Osteocyte (in vitro differentiated cells): ENCODE measurements around the gene SLC8A1. TPM values are rescaled to one million over a fixed set of nuclear protein-coding genes. Genes with fewer than 3 reads are reported as not detected.

Source experiments
- DNase-seq: peaks from one replicate; pipeline ENCODE4 v3.0.0; 2021; ENCODE audit warnings: mixed read lengths; ENCODE audit not compliant: unreplicated experiment; ENCODE audit errors: extremely low spot score
- H3K27ac Mint-ChIP-seq: one replicate; pipeline ENCODE4 v1.8.0; 2021; ENCODE audit warnings: mild to moderate bottlenecking, mixed read lengths; ENCODE audit not compliant: unreplicated experiment
- H3K27me3 Mint-ChIP-seq: one replicate; pipeline ENCODE4 v1.8.0; 2021; ENCODE audit warnings: mixed read lengths; ENCODE audit not compliant: unreplicated experiment
- H3K36me3 Mint-ChIP-seq: one replicate; pipeline ENCODE4 v1.8.0; 2021; ENCODE audit warnings: mixed read lengths; ENCODE audit not compliant: unreplicated experiment
- H3K4me1 Mint-ChIP-seq: one replicate; pipeline ENCODE4 v1.8.0; 2021; ENCODE audit warnings: mixed read lengths; ENCODE audit not compliant: unreplicated experiment
- H3K4me3 Mint-ChIP-seq: one replicate; pipeline ENCODE4 v1.8.0; 2021; ENCODE audit warnings: mild to moderate bottlenecking, moderate library complexity, mixed read lengths; ENCODE audit not compliant: unreplicated experiment
- H3K9me3 Mint-ChIP-seq: one replicate; pipeline ENCODE4 v1.8.0; 2021; ENCODE audit warnings: mixed read lengths; ENCODE audit not compliant: unreplicated experiment
- long read RNA-seq: library from polyadenylated mRNA; unstranded; transcript quantifications from one replicate; pipeline ENCODE4 v2.0.0, GENCODE V29; 2021
- total RNA-seq: library from RNA; stranded (reverse); gene quantifications from 2 replicates; pipeline ENCODE4 v1.2.1, GENCODE V29; 2021
- TF ChIP-seq, protein P1 (sequence below): fragments of 200-600 bp; sonication (generic); IDR thresholded peaks from 2 replicates; pipeline ENCODE4 v1.5.0; 2021; ENCODE audit warnings: antibody characterized with exemption, mild to moderate bottlenecking, moderate library complexity

The SLC8A1 gene
- 17.3 and 18.0 TPM in 2 replicates for total RNA-seq
- long read RNA-seq, partial matches to known transcripts, result 1 of 8 reads
- long read RNA-seq, other reads (novel, unspliced or antisense), result 7 of 8 reads

DNA sequence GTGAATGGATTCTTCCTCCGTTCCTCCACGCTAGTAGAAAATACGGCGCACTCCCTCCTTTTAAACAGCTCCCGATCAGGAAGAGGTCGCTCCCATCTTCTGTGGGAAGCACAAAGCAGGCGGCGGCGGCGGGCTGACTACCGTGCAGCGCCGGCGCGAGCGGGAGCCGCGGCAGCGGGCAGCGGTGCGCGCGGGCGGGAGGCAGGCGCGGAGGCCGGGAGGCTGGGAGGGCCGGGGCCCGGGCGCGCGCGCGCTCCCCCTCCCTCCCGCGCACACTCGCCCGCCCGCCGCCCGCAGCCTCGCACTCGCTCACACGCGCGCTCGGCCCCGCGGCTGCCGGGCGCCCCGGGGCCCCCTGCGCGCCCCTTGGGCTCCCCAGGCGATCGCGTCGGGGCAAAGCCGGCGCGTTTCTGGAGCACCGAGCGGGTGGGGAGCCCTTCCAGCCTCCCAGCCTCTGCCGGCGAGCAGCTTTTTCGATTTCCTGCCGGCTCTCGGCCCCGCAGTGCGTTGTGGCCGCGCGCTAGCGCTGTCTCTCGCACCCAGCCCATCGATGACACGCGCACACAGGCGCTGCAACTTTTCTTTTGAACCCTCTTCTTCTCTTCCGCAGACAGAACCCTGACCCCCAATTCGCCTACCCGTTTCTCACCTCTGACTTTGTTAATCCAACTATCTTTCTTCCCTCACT is at the start of gene SLC8A1:
Gene SLC8A1 (minus strand): TSS at position 173 of the 688 bp plus-strand sequence.
- Mint-ChIP-seq H3K4me3 (peak within 1 kb of the TSS; percentile 90), H3K9me3 (no peaks in the 10 kb centered on the region), H3K27me3 (no peaks in the 10 kb centered on the region), H3K27ac (peak within 1 kb of the TSS; percentile 76), H3K36me3 (no peaks in the 10 kb centered on the region), H3K4me1 (peaks cover 20% of the 10 kb centered on the region)
- TF ChIP-seq, protein P1, sequence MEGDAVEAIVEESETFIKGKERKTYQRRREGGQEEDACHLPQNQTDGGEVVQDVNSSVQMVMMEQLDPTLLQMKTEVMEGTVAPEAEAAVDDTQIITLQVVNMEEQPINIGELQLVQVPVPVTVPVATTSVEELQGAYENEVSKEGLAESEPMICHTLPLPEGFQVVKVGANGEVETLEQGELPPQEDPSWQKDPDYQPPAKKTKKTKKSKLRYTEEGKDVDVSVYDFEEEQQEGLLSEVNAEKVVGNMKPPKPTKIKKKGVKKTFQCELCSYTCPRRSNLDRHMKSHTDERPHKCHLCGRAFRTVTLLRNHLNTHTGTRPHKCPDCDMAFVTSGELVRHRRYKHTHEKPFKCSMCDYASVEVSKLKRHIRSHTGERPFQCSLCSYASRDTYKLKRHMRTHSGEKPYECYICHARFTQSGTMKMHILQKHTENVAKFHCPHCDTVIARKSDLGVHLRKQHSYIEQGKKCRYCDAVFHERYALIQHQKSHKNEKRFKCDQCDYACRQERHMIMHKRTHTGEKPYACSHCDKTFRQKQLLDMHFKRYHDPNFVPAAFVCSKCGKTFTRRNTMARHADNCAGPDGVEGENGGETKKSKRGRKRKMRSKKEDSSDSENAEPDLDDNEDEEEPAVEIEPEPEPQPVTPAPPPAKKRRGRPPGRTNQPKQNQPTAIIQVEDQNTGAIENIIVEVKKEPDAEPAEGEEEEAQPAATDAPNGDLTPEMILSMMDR, result no peak
- DNase-seq, result no peak

DNA sequence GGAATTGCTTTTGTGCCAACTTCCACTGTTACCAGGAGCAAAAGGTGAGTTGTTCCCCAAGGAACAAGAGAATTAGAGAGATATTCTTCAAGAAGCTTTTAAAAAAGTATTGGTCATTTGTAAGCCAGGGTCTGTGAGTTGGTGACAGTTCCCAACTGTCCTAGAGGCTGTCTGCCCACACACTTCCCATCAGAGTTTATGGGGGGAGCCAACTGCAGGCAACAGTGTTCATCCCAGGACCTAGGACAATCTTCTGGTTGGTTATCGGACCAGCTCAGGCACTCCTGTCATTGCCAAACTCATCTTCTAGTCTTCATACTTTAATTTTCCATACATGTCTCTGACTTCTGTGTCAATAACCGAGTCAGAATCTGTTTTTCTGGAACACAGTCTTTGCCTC is 47.5 kb upstream of the SLC8A1 start:
- Mint-ChIP-seq H3K27me3 (peaks cover 70% of the 10 kb centered on the region), H3K27ac (no peak overlapping the region), H3K9me3 (no peaks in the 10 kb centered on the region), H3K36me3 (no peaks in the 10 kb centered on the region), H3K4me1 (no peaks in the 10 kb centered on the region), H3K4me3 (no peak overlapping the region)
- no peak for DNase-seq
- TF ChIP-seq, protein P1, result no peak

DNA sequence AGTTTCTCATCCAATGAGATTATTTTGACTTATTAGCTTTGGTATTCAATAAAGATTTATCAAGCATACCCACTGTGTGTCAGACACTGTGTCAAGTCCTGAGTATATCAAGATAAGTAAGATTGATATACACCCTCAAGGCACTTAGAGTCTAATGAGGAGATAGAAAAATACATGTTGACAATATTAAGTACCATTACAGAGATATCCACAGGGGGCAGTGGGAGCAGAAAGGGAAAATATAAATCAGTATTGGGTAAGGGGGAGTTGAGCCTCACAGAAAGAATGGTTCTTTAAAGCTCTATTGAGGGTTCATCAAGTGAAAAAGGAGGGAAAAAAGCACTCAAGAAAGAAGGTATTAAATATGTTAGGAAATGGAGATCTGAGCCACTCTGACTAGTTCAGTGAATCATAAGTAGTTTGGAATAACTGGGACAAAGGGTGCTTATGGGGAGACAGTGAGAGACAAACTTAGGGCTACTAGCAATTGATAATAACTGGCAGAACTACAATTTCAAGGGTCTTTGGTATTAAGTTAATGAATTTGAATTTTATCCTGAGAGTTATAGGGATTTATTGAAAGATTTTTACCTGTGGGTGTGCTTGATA is 45.5 kb upstream of the SLC8A1 start:
- H3K27ac Mint-ChIP-seq, result no peak overlapping the region
- no peak overlapping the region for H3K4me3 Mint-ChIP-seq
- TF ChIP-seq, protein P1, result no peak
- H3K4me1 Mint-ChIP-seq, result no peaks in the 10 kb centered on the region
- H3K9me3 Mint-ChIP-seq, result no peaks in the 10 kb centered on the region
- no peak for DNase-seq
- peaks cover 56% of the 10 kb centered on the region for H3K27me3 Mint-ChIP-seq
- no peaks in the 10 kb centered on the region for H3K36me3 Mint-ChIP-seq

DNA sequence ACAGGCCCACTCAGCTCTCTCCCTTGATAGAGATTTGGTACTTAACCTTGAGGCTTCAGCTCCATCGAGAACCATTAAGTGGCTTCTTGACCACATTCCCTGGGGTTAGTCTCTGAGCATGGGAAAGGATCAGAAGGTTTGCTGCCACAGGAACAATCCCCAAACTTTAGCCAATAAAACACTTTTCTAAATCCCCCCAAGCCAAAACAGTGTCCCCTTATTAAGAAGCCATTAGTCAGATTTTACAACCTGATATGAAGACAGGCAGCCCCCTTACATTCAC is 37.7 kb upstream of the SLC8A1 start:
- TF ChIP-seq, protein P1, result no peak
- Mint-ChIP-seq H3K4me1 (peaks cover 11% of the 10 kb centered on the region), H3K27ac (no peak overlapping the region), H3K36me3 (no peaks in the 10 kb centered on the region), H3K4me3 (peak overlapping the region; percentile 23), H3K9me3 (no peaks in the 10 kb centered on the region), H3K27me3 (peaks cover under 1% of the 10 kb centered on the region)
- DNase-seq, result no peak

DNA sequence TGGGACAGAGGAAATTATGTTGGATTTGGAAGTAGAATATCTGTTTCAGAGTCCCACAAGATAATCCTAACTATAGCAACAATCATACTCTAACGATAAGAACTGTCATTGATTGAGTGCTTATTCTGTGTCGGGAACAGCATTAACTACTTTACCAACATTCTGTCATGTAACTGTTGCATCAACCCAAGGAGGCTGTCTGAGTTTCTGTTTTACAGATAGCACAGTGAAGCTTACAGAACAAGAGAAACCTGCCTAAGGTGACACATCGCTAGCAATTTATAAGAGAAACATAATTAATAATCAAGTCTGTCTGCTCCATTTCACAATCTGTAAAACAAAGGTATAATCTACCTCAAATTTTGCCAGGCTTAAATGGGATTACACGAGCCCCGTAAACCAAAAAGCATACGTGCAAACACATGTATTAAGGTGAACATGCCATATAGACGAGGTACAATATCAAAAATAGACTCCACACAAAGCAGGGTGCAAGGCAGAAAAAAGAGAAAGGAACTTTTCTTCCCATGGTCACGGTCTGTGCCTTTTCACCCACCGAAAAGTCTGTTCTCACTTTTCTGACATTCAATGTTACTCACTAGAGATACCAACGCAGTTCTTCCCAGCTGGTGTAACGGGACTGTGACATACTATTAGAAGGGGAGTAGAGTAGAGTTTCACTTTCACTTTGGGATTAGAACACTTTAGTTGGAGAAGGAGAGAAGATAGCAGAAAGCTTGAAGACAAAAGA is 37.2 kb upstream of the SLC8A1 start:
- TF ChIP-seq, protein P1, result no peak
- no peak for DNase-seq
- H3K27me3 Mint-ChIP-seq, result peaks cover 3% of the 10 kb centered on the region
- H3K36me3 Mint-ChIP-seq, result no peaks in the 10 kb centered on the region
- H3K4me3 Mint-ChIP-seq, result peak overlapping the region; percentile 23
- peaks cover 11% of the 10 kb centered on the region for H3K4me1 Mint-ChIP-seq
- H3K27ac Mint-ChIP-seq, result no peak overlapping the region
- H3K9me3 Mint-ChIP-seq, result no peaks in the 10 kb centered on the region
